Activated naive CD4-positive, alpha-beta T cell treated with anti-CD3 and anti-CD28 coated beads for 36 hours (primary cell): ENCODE measurements around the gene TMBIM1. TPM values are rescaled to one million over a fixed set of nuclear protein-coding genes. Genes with fewer than 3 reads are reported as not detected.

Experiments
- CTCF ChIA-PET: fragments of 350-600 bp; sonication (Branson Sonifier 250); formaldehyde crosslinking; loops from one replicate; lab custom pipeline; 2021; ENCODE audit warnings: antibody characterized with exemption; lab: Charles Lee
- DNase-seq: peaks from one replicate; pipeline ENCODE4 v3.0.0-alpha.2; 2020
- H3K27ac Mint-ChIP-seq: one replicate; pipeline ENCODE4 v1.8.0; 2021; ENCODE audit warnings: mild to moderate bottlenecking, mixed read lengths
- H3K27me3 Mint-ChIP-seq: one replicate; pipeline ENCODE4 v1.8.0; 2021; ENCODE audit warnings: low read depth, mixed read lengths
- H3K36me3 Mint-ChIP-seq: one replicate; pipeline ENCODE4 v1.8.0; 2021; ENCODE audit warnings: low read depth, mixed read lengths
- H3K4me1 Mint-ChIP-seq: one replicate; pipeline ENCODE4 v1.8.0; 2021; ENCODE audit warnings: low read depth, mixed read lengths
- H3K4me3 Mint-ChIP-seq: one replicate; pipeline ENCODE4 v1.8.0; 2021; ENCODE audit warnings: mild to moderate bottlenecking, moderate library complexity, mixed read lengths
- H3K9me3 Mint-ChIP-seq: one replicate; pipeline ENCODE4 v1.8.0; 2021; ENCODE audit warnings: mixed read lengths
- intact Hi-C: fragments of 100-400 bp; cut with micrococcal nuclease; formaldehyde crosslinking; loops from one replicate; pipeline ENCODE4 v1.15.1; 2023
- total RNA-seq, 2 experiments: library from RNA; stranded (reverse); gene quantifications; one replicate each; pipeline ENCODE4 v1.2.3, GENCODE V29; 2021

TMBIM1 gene
- total RNA-seq, 2 experiments from 2014 or later = 43.1 to 43.4 TPM

DNA sequence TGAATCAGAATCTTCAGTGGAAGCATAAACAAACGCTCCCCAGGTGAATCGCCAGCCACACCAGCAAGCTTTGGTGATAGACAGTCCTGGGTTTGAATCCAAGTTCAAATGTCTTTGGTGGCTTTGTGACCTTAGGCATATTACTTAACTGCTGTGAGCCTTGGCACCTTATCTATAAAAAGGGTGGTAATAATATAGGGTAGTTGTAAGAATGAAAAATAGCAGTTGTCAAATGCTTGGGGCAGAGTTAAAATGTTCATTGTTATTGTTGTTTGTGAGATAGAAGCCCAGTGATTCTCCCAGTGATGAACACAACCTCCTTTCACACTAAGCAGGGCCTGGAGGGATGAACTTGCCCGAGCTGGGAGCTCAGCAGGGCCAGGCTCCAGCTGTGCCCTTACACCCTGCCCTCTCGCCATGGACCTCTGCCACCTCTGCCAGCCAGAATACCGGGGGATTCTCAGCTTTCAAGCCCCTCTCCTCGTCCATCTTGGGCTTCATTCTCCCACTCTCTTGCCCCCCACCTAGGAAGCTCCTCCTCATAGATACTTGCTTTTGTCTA, 6.1 kb upstream of the TMBIM1 start:
- Mint-ChIP-seq H3K4me1 (peaks cover 9% of the 10 kb centered on the region), H3K4me3 (no peak overlapping the region), H3K27ac (no peak overlapping the region), H3K36me3 (no peaks in the 10 kb centered on the region), H3K9me3 (no peaks in the 10 kb centered on the region), H3K27me3 (no peaks in the 10 kb centered on the region)
- intact Hi-C loops = no loop called here
- CTCF ChIA-PET = interaction anchor here (0.7 to 2.5 kb wide), 4 partner anchors 14 to 58 kb away, joined by 3 to 16 read pairs (median 3); partner anchors contain the start of gene CATIP
- no peak for DNase-seq

DNA sequence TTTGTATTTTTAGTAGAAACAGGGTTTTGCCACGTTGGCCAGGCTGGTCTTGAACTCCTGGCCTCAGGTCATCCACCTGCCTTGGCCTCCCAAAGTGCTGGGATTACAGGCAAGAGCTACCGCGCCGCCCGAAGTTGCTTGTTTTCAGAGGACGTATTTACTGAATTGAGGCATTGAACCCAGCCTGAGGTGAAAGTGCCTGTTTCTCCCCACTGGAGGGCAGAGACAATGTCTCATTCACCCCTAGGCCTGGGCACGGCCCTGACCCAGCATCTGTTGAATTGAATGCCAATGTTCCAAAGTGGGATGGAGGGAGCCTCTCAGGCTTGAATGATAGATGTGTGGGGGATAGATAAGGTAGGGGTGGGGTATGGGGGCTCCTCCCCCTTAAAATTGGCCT, 4.5 kb upstream of the TMBIM1 start:
- H3K27ac Mint-ChIP-seq = no peak overlapping the region
- H3K4me3 Mint-ChIP-seq = no peak overlapping the region
- CTCF ChIA-PET = interaction anchor here (1.3 to 4.3 kb wide), 2 partner anchors 61 to 99 kb away, joined by 3 to 32 read pairs; partner anchors contain the start of gene CATIP
- DNase-seq = no peak
- H3K36me3 Mint-ChIP-seq = no peaks in the 10 kb centered on the region
- intact Hi-C loops = no loop called here
- H3K27me3 Mint-ChIP-seq = no peaks in the 10 kb centered on the region
- H3K9me3 Mint-ChIP-seq = no peaks in the 10 kb centered on the region
- peaks cover 18% of the 10 kb centered on the region for H3K4me1 Mint-ChIP-seq

DNA sequence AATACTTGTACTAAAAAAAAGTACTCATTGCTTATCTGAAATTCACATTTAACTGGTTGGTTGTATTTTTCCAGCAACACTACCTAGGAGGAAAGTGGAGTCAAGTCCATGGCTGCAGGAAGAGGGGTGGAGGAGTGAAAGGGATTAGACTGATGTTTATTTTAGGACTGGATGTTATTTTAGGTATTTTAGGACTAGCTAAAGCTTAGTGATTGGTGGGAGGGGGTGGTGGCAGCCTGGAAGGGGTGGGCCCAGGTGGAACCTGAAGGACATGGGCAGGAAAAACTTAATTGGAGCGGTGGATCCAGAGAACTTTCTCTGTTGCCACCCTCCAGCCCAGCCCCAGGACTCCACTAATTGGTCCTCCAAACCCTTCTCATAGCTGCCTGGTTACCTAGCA, 3.9 kb upstream of the TMBIM1 start:
- Mint-ChIP-seq H3K36me3 (no peaks in the 10 kb centered on the region), H3K27me3 (no peaks in the 10 kb centered on the region), H3K27ac (no peak overlapping the region), H3K9me3 (no peaks in the 10 kb centered on the region), H3K4me3 (no peak overlapping the region), H3K4me1 (peaks cover 14% of the 10 kb centered on the region)
- intact Hi-C loops = no loop called here
- no peak for DNase-seq
- CTCF ChIA-PET = interaction anchor here (0.6 to 4.3 kb wide), 5 partner anchors 11 to 100 kb away, joined by 3 to 32 read pairs (median 5); partner anchors contain the start of gene CATIP

DNA sequence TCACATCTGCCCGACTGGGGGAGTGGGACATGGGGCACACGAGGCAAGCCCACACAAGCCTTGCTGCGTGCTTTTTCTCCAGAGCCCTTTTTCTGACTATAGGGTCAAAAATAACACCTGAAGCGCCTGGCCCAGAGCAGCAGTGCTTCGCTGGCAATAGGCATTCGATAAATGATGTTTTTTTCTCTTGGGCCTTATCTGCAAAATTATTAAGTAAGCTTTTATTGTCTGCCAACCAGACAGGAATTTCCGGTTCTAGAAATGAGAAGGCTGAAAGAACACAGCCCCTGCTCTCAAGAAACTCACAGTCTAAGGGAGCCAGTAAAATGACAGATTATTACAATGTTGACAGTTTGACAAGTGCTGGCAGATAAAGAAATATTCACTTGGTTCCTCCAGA, 2.7 kb upstream of the TMBIM1 start:
- peaks cover 23% of the 10 kb centered on the region for H3K4me1 Mint-ChIP-seq
- no peak overlapping the region for H3K4me3 Mint-ChIP-seq
- H3K27ac Mint-ChIP-seq = no peak overlapping the region
- intact Hi-C loops = no loop called here
- no peaks in the 10 kb centered on the region for H3K9me3 Mint-ChIP-seq
- H3K27me3 Mint-ChIP-seq = no peaks in the 10 kb centered on the region
- no peak for DNase-seq
- H3K36me3 Mint-ChIP-seq = no peaks in the 10 kb centered on the region
- CTCF ChIA-PET = interaction anchor here (0.7 to 4.3 kb wide), 5 partner anchors 14 to 86 kb away, joined by 3 to 32 read pairs (median 7); partner anchors contain the start of gene CATIP

- Mint-ChIP-seq H3K27ac (no peak overlapping the region), H3K27me3 (no peaks in the 10 kb centered on the region), H3K36me3 (no peaks in the 10 kb centered on the region), H3K4me1 (peaks cover 28% of the 10 kb centered on the region), H3K4me3 (no peak overlapping the region), H3K9me3 (no peaks in the 10 kb centered on the region)
- intact Hi-C loops = loop anchor here (5.0 kb wide), 1 partner anchor 73 kb away; no protein-coding TSS in a partner anchor
- CTCF ChIA-PET = interaction anchor here (0.6 to 4.3 kb wide), 6 partner anchors 14 to 1075 kb away, joined by 3 to 32 read pairs (median 7); partner anchors contain the start of gene CATIP
- DNase-seq = no peak
These were observed 2.2 kb upstream of the TMBIM1 start for GRCh38 chr2:218294430-218295022.

DNA sequence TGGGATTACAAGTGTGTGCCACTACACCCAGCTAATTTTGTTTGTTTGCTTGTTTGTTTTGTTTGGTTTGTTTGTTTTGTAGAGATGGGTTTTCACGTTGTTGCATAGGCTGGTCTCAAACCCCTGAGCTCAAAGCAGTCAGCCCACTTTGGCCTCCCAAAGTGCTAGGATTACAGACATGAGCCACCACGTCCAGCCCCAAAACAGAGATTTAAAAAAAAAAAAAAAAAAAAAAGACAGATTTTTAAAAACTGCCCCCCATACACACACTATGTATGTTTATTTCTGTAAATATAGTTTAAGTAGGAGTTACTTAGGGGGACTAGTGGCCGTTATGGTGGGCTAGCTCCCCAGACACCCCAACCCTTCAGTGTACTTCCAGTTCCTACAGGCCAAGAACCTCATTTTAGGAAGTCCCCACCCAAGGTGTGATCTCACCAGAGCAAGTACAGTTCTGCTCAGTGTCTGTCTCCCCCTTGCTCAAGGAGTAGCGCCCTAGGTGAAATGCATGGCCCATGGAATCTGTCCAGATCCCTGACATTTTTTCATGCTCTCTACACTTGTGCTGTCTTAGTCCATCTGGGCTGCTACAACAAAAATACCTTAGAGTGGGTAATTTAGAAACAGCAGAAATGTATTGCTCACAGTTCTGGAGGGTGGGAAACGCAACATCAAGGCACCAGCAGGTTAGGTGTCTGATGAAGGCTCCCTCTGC, 1.6 kb upstream of the TMBIM1 start:
- H3K27ac Mint-ChIP-seq = no peak overlapping the region
- intact Hi-C loops = loop anchor here (2.0 to 5.0 kb wide), 2 partner anchors 73 to 365 kb away; partner anchors contain the start of genes BCS1L and ZNF142

GRCh38 chr2:218291318-218292047, 820 bp downstream of the TMBIM1 start:
- peaks cover 1% of the 10 kb centered on the region for H3K36me3 Mint-ChIP-seq
- peak; percentile 42 for DNase-seq
- H3K4me1 Mint-ChIP-seq = peaks cover 52% of the 10 kb centered on the region
- CTCF ChIA-PET = interaction anchor here (1.0 to 12.5 kb wide), 8 partner anchors 10 to 143 kb away, joined by 3 to 214 read pairs (median 8); partner anchors contain the start of genes AAMP, CATIP and PNKD
- no peaks in the 10 kb centered on the region for H3K27me3 Mint-ChIP-seq
- peak overlapping the region; percentile 78 for H3K4me3 Mint-ChIP-seq
- H3K27ac Mint-ChIP-seq = peak overlapping the region; percentile 94
- intact Hi-C loops = loop anchor here (1.0 to 5.0 kb wide), 6 partner anchors 21 to 367 kb away; partner anchors contain the start of genes AAMP, BCS1L, CNOT9 and PNKD
- no peaks in the 10 kb centered on the region for H3K9me3 Mint-ChIP-seq

More for the DNA sequence above, 1.6 kb upstream of the TMBIM1 start:
- Mint-ChIP-seq H3K4me3 (no peak overlapping the region), H3K36me3 (no peaks in the 10 kb centered on the region), H3K4me1 (peaks cover 33% of the 10 kb centered on the region), H3K9me3 (no peaks in the 10 kb centered on the region), H3K27me3 (no peaks in the 10 kb centered on the region)
- CTCF ChIA-PET = interaction anchor here (0.6 to 4.3 kb wide), 7 partner anchors 8 to 1075 kb away, joined by 4 to 32 read pairs (median 7); partner anchors contain the start of genes AAMP, CATIP and PNKD
- DNase-seq = no peak

- peak overlapping the region; percentile 94 for H3K27ac Mint-ChIP-seq
- intact Hi-C loops = loop anchor here (1.0 to 5.0 kb wide), 3 partner anchors 20 to 278 kb away; partner anchors contain the start of genes AAMP, CNOT9, PNKD and USP37
These were observed 1.7 kb downstream of the TMBIM1 start for GRCh38 chr2:218290316-218291261.

DNA sequence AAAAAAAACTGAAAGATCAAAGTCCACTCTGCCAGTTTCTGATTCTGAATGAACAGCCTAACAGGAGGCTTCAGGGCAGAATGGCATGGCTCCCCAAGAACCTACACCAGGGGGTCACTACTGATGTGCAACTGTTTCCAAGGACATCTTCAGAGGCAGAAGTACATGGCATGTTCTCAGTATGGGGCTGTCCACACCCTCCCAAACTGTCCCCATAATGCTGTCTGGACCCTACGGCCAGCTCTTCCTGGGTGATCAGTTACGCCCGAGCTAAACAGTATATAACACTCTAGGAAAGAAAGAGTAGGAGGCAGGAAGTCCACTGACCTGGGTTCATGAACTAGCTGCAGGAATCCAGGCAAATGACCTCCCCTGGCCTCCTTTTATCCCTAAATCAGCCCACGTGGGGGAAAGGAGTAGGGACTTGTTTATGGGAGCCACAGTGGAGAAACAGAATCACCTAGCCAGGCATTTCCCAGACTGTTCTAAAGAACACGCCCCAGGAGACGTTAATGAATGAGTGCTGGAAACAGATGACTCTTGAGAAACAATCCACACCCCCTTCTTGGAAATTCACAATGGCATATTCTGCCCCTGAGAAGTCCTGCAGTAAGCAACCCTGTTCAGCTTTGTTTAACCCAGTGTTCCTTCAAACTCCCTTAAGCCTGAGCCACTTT, 2.5 kb downstream of the TMBIM1 start:
- no peaks in the 10 kb centered on the region for H3K9me3 Mint-ChIP-seq
- H3K27ac Mint-ChIP-seq = peak overlapping the region; percentile 94
- DNase-seq = peak; percentile 26
- CTCF ChIA-PET = interaction anchor here (1.0 to 12.5 kb wide), 7 partner anchors 10 to 106 kb away, joined by 3 to 214 read pairs (median 8); partner anchors contain the start of genes AAMP, CATIP and PNKD
- no peaks in the 10 kb centered on the region for H3K27me3 Mint-ChIP-seq
- peaks cover 1% of the 10 kb centered on the region for H3K36me3 Mint-ChIP-seq
- H3K4me1 Mint-ChIP-seq = peaks cover 69% of the 10 kb centered on the region
- H3K4me3 Mint-ChIP-seq = peak overlapping the region; percentile 78
- intact Hi-C loops = loop anchor here (5.0 to 10.0 kb wide), 2 partner anchors 78 to 965 kb away; partner anchors contain the start of genes TUBA4A and TUBA4B

More at GRCh38 chr2:218290316-218291261, 1.7 kb downstream of the TMBIM1 start:
- CTCF ChIA-PET = interaction anchor here (0.6 to 12.5 kb wide), 10 partner anchors 9 to 292 kb away, joined by 3 to 214 read pairs (median 6); partner anchors contain the start of genes AAMP, CATIP and PNKD
- peak; percentile 62 for DNase-seq
- no peaks in the 10 kb centered on the region for H3K27me3 Mint-ChIP-seq
- peaks cover 1% of the 10 kb centered on the region for H3K36me3 Mint-ChIP-seq
- H3K9me3 Mint-ChIP-seq = no peaks in the 10 kb centered on the region
- peaks cover 61% of the 10 kb centered on the region for H3K4me1 Mint-ChIP-seq
- peak overlapping the region; percentile 78 for H3K4me3 Mint-ChIP-seq
